WTC11 (cell line): ENCODE results near the gene KCNH6. TPM values are rescaled to one million over a fixed set of nuclear protein-coding genes. Genes with fewer than 3 reads are reported as not detected.

Experiments used
- ATAC-seq: fragments of 200-7000 bp; cut with Tn5 transposase; 2 replicates; pipeline ENCODE4 v1.10.0; 2021; ENCODE audit warnings: mild to moderate bottlenecking, moderate library complexity
- CTCF ChIA-PET: fragments of 300-600 bp; sonication (Branson Sonifier 250); formaldehyde crosslinking; loops from one replicate; lab custom pipeline; 2021; ENCODE audit warnings: antibody characterized with exemption; lab: Charles Lee
- POLR2A ChIA-PET: fragments of 350-600 bp; sonication (Branson Sonifier 250); formaldehyde crosslinking; loops from one replicate; lab custom pipeline; 2021; ENCODE audit warnings: antibody characterized with exemption; lab: Charles Lee
- DNase-seq: peaks from one replicate; pipeline ENCODE4 v3.0.0; 2021; ENCODE audit warnings: low spot score
- H3K27ac Mint-ChIP-seq: 2 replicates; pipeline ENCODE4 v1.8.0; 2021; ENCODE audit warnings: mixed read lengths
- H3K27me3 Mint-ChIP-seq: 2 replicates; pipeline ENCODE4 v1.8.0; 2021; ENCODE audit warnings: low read depth, mild to moderate bottlenecking, moderate library complexity, mixed read lengths
- H3K36me3 Mint-ChIP-seq: 2 replicates; pipeline ENCODE4 v1.8.0; 2021; ENCODE audit warnings: mixed read lengths
- H3K4me1 Mint-ChIP-seq: 2 replicates; pipeline ENCODE4 v1.8.0; 2022; ENCODE audit warnings: mixed read lengths
- H3K4me3 Mint-ChIP-seq: 2 replicates; pipeline ENCODE4 v1.8.0; 2021; ENCODE audit warnings: mild to moderate bottlenecking, moderate library complexity, mixed read lengths
- H3K9me3 Mint-ChIP-seq: 2 replicates; pipeline ENCODE4 v1.8.0; 2021; ENCODE audit warnings: mixed read lengths
- AFF4 ChIP-seq: sonication (generic); formaldehyde crosslinking; IDR thresholded peaks from 2 replicates; pipeline ENCODE4 v1.8.1; 2023; ENCODE audit warnings: mild to moderate bottlenecking, missing genetic modification reagents, borderline replicate concordance
- ARID4B ChIP-seq: sonication (generic); formaldehyde crosslinking; IDR thresholded peaks from 2 replicates; pipeline ENCODE4 v1.8.0; 2023; ENCODE audit warnings: missing genetic modification reagents, mild to moderate bottlenecking, borderline replicate concordance
- CREB1 ChIP-seq: sonication (generic); formaldehyde crosslinking; IDR thresholded peaks from 2 replicates; pipeline ENCODE4 v1.8.0; 2023; ENCODE audit warnings: mild to moderate bottlenecking, missing genetic modification reagents
- E2F4 ChIP-seq: sonication (generic); formaldehyde crosslinking; IDR thresholded peaks from 2 replicates; pipeline ENCODE4 v1.8.1; 2022; ENCODE audit warnings: low read depth, mild to moderate bottlenecking, moderate library complexity, missing genetic modification reagents, borderline replicate concordance
- E2F5 ChIP-seq: sonication (generic); formaldehyde crosslinking; IDR thresholded peaks from 2 replicates; pipeline ENCODE4 v1.8.1; 2022; ENCODE audit warnings: mild to moderate bottlenecking, moderate library complexity, missing genetic modification reagents
- FOXK1 ChIP-seq: sonication (generic); formaldehyde crosslinking; IDR thresholded peaks from 2 replicates; pipeline ENCODE4 v1.8.0; 2022; ENCODE audit warnings: mild to moderate bottlenecking, moderate library complexity, missing genetic modification reagents
- FOXP4 ChIP-seq: sonication (generic); formaldehyde crosslinking; IDR thresholded peaks from 2 replicates; pipeline ENCODE4 v1.8.0; 2022; ENCODE audit warnings: mild to moderate bottlenecking, missing genetic modification reagents
- HMGA2 ChIP-seq: fragments of 250-450 bp; sonication (Bioruptor Pico); IDR thresholded peaks from 2 replicates; pipeline ENCODE4 v1.4.0; 2021; ENCODE audit warnings: mild to moderate bottlenecking, moderate library complexity
- IRF1 ChIP-seq: sonication (generic); formaldehyde crosslinking; IDR thresholded peaks from 2 replicates; pipeline ENCODE4 v1.8.0; 2023; ENCODE audit warnings: missing genetic modification reagents
- MXD4 ChIP-seq: fragments of 250-450 bp; sonication (Bioruptor Pico); IDR thresholded peaks from 2 replicates; pipeline ENCODE4 v1.8.0; 2021; ENCODE audit warnings: mild to moderate bottlenecking, moderate library complexity, borderline replicate concordance
- NR1H2 ChIP-seq: sonication (generic); formaldehyde crosslinking; IDR thresholded peaks from 2 replicates; pipeline ENCODE4 v1.9.0; 2021; ENCODE audit warnings: mild to moderate bottlenecking, moderate library complexity, missing genetic modification reagents
- OVOL2 ChIP-seq: fragments of 250-450 bp; sonication (Bioruptor Pico); IDR thresholded peaks from 2 replicates; pipeline ENCODE4 v1.9.0; 2021; ENCODE audit warnings: mild to moderate bottlenecking, borderline replicate concordance
- PREB ChIP-seq: sonication (generic); formaldehyde crosslinking; IDR thresholded peaks from 2 replicates; pipeline ENCODE4 v1.8.1; 2022; ENCODE audit warnings: mild to moderate bottlenecking, missing genetic modification reagents, moderate library complexity, borderline replicate concordance
- ZNF416 ChIP-seq: fragments of 250-450 bp; sonication (Bioruptor Pico); IDR thresholded peaks from 2 replicates; pipeline ENCODE4 v1.9.0; 2021; ENCODE audit warnings: mild to moderate bottlenecking, inconsistent platforms
- ZNF425 ChIP-seq: fragments of 250-450 bp; sonication (Bioruptor Pico); conservative IDR thresholded peaks from 2 replicates; pipeline ENCODE4 v1.9.0; 2021; ENCODE audit warnings: mild to moderate bottlenecking
- total RNA-seq: library from RNA; stranded (reverse); gene quantifications from 3 replicates; pipeline ENCODE4 v1.2.3, GENCODE V29; 2021

The KCNH6 gene
- total RNA-seq, 1 experiment from 2014 or later: 2.1 TPM

GRCh38 chr17:63505341-63505740 is 17.8 kb upstream of the KCNH6 start (continued):
- TF ChIP-seq FOXP4: no peak
- TF ChIP-seq CREB1 (CRISPR knock-in tag): no peak
- TF ChIP-seq ARID4B: no peak
- TF ChIP-seq PREB (CRISPR knock-in tag): no peak
- TF ChIP-seq AFF4: no peak
- no peak for TF ChIP-seq E2F4
- no peak for TF ChIP-seq OVOL2 (CRISPR knock-in tag)

- ATAC-seq (no peak), DNase-seq (no peak)
- no peaks in the 10 kb centered on the region for H3K4me1 Mint-ChIP-seq
- no peak overlapping the region for H3K27ac Mint-ChIP-seq
- peaks cover 17% of the 10 kb centered on the region for H3K9me3 Mint-ChIP-seq
- ChIA-PET CTCF (interaction anchor here (1.2 kb wide), 1 partner anchor 28 kb away, joined by 3 read pairs; no protein-coding TSS in a partner anchor), POLR2A (no interaction called here)
- H3K27me3 Mint-ChIP-seq: peaks cover 12% of the 10 kb centered on the region
- H3K4me3 Mint-ChIP-seq: no peak overlapping the region
- no peaks in the 10 kb centered on the region; the same call in 1 of the 2 replicates for H3K36me3 Mint-ChIP-seq
- TF ChIP-seq AFF4: no peak
- no peak for TF ChIP-seq ZNF416
- TF ChIP-seq FOXK1 (CRISPR knock-in tag): no peak
- no peak for TF ChIP-seq E2F5 (CRISPR knock-in tag)
- no peak for TF ChIP-seq IRF1 (CRISPR knock-in tag)
- no peak for TF ChIP-seq NR1H2 (CRISPR knock-in tag)
- no peak for TF ChIP-seq MXD4 (CRISPR knock-in tag)
- TF ChIP-seq ZNF425 (CRISPR knock-in tag): no peak
- TF ChIP-seq HMGA2 (CRISPR knock-in tag): no peak
Measured at GRCh38 chr17:63506627-63507026, 16.5 kb upstream of the KCNH6 start.
